HuH-7 (cell line): ENCODE results near the gene LAMTOR2.
"Not testable (repeated sequence)": the region's sequence is repeated elsewhere in the genome, so short reads cannot be mapped to it uniquely, and the experiment has no call there.

Source experiments
- DNase-seq: peaks from one replicate; pipeline ENCODE4 v3.0.0; 2011; ENCODE audit warnings: low spot score

LAMTOR2 gene

DNA sequence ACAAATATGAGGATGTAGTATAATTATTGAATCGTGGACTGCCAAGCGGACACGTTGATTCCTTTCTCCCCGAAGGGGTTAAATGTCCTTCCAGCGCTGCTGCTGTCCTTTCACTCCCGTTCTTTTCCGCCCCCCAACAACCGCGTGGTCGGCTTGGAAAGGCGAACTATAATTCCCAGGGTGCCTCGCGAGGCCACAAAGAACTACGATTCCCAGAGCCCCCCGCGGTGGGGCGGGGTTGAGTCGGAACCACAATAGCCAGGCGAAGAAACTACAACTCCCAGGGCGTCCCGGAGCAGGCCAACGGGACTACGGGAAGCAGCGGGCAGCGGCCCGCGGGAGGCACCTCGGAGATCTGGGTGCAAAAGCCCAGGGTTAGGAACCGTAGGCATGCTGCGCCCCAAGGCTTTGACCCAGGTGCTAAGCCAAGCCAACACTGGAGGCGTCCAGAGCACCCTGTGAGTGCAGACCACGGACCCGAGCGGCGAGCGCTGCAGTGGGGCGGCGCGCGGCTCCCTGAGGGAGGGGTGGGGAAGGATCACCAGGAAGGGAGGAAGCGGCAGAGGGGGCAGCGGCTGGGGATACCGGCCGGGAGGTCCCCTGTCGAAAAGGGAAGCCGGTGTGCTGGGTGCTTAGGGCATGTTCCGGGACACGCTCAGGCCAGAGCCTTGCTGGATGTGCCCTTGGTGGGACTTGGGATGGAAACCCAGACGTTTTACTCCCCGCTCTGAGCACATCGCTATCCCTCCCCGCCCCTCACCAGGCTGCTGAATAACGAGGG is at the start of gene LAMTOR2:
Gene LAMTOR2 (plus strand): TSS at position 283 of the 781 bp plus-strand sequence. CDS start 108 bp downstream, at position 391.
- peak; percentile 97 for DNase-seq

- DNase-seq: no peak
Observed at GRCh38 chr1:156004843-156005584, 49.6 kb upstream of the LAMTOR2 start.

GRCh38 chr1:156006666-156007376 is 47.8 kb upstream of the LAMTOR2 start:
- DNase-seq: no peak

DNA sequence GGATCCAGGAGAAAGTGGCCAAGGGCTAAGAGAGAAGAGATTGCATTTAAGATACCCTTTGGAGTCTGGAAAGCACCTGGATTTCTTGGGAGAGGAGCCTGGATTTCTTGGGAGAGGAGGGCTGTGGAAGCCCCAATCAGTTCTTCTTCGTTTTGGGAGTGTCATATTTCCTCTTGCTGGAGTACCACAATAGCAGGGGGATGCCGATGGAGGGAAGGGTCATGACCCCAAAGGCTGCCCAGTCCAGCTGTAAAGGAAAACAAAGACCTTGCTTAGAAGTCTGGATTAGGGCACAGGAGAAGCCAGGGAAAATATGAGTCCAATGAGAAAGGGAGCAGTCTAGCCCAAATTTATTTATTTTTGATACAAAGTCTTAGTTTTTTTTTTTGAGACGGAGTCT is 45.2 kb upstream of the LAMTOR2 start:
- no peak for DNase-seq

DNA sequence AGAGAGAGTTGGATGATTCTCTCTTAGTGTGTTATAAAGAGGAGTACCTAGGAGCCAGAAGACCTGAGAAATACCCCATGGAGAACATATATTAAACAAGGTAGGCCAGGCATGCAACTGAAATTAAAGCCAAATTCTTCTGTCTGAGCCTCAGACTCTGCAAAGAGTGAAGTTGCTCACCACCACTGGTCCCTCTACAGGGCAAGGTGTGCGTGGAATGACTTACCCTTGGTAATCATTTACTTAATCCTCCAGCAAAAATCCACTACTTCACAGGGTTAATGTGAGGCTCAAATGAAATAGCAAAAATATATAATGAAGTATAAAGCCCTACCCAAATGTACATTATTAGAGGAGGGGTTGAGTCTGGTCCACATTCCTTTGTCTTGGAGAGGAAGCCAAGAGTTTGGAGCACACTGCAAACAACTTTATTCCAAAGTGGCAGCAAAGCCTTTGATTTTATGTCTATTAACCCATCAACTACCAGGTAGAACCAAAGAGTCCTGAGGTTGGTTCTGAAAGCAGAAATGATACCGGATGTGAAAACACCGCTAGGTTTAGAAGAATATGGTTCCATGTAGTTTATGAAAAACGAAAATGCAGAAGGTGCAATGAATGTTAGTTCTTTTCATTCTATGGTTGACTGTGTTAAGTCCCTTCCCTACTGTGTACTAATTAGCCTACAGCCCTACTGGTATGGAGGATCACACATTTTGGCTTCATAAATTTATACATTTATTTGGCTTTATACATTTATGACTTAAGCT is 42.3 kb upstream of the LAMTOR2 start:
- DNase-seq: no peak

DNA sequence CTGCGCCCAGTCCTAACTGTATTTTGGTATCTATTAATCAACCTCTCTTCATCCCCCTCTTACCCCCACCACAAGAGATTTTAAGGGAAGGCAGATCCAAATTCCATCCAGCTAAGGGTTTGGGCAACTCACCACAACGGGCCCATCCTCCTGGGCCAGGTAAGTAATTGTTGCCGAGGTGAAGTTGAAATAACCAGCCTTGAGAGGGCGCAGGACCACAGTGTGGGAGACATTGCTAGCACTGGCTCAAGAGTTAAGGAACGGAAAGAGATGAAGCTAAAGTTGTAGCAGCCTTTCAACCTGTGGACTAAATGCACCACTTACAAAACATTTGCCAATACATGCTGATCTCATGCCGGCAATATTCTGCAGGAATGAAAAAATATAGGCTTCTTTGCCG is 39.8 kb upstream of the LAMTOR2 start:
- no peak for DNase-seq

GRCh38 chr1:156019946-156020292 is 34.7 kb upstream of the LAMTOR2 start:
- no peak for DNase-seq

DNA sequence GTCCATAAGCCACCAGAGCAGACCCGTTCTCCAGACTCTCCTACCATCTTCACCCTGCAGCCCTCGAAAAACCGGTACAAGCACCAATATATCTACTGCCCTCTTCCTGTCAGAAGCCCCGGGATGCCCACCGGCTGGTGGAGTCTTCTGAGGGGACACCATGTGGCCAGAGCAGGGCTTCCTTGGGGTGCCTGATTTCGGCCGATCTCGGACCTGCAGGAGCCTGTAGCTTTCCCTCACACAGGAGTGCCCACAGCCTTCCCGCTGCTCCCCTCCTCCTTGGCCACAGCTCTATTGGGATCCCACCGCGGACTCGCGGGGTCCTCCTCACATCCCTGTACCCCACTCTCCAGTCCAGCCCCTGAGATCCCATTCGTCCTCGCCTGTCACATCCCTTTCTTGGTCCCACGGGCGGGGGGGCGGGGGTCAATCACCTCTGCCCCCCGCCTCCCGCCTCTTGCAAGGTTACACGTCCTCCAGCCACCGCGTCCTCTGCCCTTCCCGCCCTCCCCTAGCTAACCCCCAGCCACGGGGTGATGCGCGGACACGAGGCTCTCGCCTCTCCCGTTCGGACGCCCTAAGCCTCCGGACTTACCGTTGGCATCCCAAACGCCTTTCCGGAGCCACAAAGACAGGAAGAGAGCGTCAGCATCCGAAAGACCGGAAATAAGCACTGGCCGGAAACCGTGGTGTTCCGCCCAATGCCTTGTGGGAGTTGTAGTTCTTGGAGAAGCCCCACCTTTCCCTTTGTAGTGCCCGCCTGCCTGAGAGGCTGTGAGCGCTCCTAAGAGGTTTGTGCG is 34.1 kb upstream of the LAMTOR2 start, which contains the start of gene SSR2:
Gene SSR2 (minus strand): TSS at position 659 of the 800 bp plus-strand sequence. CDS start 784 bp downstream, outside the sequence.
- DNase-seq: peak; percentile 92

GRCh38 chr1:156021093-156021428 is 33.5 kb upstream of the LAMTOR2 start:
- no peak for DNase-seq

DNA sequence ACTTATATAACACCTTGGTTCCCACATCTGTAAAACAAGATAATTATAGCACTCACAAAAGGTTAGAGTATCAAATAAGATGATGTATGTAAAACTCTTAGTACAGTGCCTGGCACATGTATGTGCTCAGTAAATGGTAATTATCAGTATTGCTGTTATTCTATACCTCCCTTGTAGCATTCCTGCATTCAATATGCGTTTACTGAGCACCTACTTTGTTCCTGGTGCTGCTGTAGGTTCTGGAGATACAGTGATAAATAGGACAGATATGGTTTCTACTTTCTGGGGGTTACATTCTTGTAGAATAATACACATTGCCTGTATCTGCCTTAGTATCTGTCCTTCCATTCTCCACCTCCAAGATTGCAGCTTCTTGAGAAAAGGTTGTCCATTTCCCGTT is 32.6 kb upstream of the LAMTOR2 start:
- DNase-seq: no peak

GRCh38 chr1:156024801-156025200 is 29.8 kb upstream of the LAMTOR2 start:
- no peak for DNase-seq

DNA sequence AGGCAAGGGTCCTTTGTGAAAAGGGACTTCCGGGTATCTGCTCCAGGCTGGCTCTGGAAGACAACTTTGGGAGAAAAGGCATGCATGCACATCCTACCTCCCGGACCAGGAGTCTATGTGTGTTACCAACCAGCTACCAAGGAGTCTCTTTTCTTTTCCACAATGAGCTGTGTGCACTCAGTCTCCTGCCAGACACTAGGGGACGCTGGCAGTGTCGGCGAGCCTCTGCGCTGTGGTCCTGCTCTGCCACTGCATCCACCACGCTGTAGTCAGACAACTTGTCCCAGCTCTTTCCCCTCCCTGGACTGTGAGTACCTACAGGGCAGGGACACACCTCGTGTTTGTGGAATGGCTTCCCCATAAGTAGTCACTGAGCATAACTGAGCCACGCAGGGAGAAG is 28.7 kb upstream of the LAMTOR2 start:
- DNase-seq: peak; percentile 85

DNA sequence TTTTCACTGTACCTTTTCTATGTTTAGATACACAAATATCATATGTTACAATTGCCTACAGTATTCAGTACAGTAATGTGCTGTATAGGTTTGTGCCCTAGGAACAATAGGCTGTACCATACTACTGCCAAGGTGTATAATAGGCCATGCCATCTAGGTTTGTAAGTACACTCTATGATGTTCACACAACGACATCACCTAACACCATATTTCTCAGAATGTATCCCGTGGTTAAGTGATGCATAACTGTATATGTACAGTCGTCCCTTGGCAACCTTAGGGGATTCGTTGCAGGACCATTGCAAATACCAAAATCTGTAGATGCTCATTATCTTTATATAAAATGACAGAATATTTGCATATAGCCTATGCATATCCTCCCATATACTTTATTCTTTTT is 28.0 kb upstream of the LAMTOR2 start:
- no peak for DNase-seq

DNA sequence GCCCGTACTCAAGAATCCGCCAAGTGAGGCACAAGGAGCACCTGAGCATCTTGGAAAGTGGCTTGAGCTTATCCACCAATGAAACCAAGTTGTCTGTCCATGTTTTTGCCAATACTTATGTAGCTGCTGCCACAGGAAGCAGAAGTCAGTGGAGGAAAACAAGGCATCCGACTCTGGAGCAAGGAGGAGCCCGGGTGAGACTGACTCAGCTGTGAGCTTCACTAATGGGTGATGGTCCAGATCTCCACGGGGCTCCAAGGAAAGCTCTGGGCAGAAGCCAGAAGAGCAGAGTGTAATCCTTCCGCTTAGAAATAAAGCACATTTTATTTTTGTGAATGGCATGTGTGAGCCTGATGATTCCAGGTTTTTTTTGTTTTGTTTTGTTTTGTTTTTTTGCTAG is 21.6 kb upstream of the LAMTOR2 start:
- no peak for DNase-seq

DNA sequence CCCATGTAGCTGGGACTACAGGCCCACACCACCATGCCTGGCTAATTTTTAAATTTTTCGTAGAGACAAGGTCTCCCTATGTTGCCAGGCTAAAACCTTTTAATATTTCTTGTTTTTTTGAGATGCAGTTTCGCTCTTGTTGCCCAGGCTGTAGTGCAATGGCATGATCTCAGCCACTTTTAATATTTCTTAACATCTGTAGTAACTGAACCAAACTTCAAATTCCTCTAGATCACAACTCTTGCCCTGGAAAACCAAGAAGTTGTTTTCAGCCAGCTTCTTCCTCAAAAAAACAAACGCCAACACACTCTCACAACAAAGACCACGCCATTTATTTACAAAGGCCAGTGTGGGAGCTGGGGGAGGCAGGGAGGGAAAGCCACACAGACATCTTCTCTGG is 19.6 kb upstream of the LAMTOR2 start:
- DNase-seq: not testable (repeated sequence)

DNA sequence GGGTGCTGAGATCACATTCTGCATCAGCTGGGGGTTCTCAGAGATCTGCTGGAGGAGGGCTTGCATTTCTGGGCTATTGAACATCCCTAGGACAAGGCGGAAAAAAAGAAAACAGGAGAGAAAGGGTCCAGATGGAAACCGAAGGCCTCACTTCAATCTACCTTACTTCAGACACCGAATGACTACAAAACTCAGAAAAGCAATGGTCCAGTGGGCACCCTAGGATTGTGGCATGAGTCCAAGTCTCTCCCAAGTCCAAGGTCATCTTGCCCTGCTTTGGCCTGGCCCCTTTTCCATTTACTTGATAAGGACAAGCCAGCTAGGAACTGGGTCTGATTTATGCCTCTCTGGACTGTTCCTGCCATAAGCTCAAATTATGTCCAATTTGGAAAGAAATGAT is 11.8 kb upstream of the LAMTOR2 start:
- DNase-seq: no peak

DNA sequence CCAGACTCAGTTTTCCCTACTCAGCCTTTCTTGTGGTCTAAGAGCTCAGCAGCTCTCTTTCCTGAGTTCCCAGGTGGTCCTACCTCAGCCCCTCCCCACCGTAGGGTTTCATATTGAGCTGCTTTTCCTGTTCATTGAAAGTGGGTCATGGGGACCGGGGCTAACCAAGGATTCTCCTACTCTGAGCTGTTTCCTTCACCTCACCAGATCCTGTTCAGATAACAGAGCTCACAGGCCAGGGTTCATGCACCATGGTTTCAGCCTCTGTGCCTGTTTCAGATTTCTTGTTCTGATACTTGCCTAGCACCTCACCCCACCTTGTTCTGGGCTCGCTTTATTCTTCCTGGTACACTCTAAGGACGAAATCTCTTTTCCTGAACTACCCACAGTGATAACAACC is 9.5 kb upstream of the LAMTOR2 start:
- no peak for DNase-seq

GRCh38 chr1:156048663-156049258 is 5.8 kb upstream of the LAMTOR2 start:
- DNase-seq: no peak

- no peak for DNase-seq
Observed at GRCh38 chr1:156050376-156050775, 4.2 kb upstream of the LAMTOR2 start.

DNA sequence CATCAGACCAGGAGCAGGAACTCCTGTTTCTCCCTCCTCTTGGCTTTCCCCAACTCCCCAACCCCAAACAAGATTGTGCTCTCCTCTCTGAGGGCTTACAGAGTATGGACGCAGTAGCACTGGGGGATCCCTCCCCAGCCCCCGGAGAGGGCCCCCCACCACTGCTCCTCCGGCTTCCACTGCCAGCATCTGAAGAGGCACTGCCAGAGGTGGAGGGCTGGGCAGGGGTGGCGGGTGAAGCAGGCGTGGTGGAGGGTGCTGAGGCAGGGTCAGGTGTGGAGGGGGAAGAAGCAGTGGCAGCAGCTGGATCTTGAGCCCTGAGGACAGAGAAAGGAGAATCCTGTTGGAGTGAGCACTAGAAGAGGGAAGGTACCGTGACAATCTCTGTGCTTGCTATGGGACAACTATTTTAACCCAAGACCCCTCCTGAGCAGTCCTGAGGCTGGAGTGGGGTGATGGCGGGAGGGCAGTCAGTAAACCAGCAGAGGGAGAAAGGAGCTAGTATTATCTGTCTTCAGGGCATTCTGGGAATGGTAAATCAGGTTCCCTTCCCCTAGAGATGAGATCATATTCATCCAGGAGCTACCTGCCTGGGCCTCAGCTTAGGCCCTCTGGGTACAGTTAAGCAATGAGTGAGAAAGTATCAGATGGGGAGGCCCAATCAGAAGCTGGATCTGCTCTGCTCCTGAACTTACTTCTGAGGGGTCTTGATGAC is 3.4 kb upstream of the LAMTOR2 start:
- DNase-seq: no peak
